ENCODE measurements around the gene CDH9.

CDH9 gene

DNA sequence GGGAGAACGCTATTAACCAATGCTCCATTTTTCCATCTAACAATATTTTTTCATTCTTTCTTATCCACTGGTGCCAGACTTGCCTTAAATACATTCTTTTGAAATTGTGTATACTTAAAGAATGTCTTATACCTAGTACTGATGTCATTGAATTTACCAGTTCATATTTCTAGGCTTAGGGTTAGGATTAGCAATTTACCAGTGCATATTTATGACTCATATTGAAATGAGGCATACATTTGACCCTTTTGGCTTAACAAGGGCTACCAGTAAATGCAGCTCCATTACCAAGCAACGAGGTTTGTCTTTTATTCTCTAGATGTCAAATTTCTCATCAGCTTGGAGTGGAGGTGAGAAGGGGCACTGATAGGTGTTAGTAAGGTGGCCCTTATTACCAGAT is 89.5 kb downstream of the CDH9 start:
- no peak for TF ChIP-seq EZH2phosphoT487 (IDR thresholded peaks at IDR 0.05; ENCODE audit: borderline replicate concordance, low read length)
- TF ChIP-seq, protein P1, sequence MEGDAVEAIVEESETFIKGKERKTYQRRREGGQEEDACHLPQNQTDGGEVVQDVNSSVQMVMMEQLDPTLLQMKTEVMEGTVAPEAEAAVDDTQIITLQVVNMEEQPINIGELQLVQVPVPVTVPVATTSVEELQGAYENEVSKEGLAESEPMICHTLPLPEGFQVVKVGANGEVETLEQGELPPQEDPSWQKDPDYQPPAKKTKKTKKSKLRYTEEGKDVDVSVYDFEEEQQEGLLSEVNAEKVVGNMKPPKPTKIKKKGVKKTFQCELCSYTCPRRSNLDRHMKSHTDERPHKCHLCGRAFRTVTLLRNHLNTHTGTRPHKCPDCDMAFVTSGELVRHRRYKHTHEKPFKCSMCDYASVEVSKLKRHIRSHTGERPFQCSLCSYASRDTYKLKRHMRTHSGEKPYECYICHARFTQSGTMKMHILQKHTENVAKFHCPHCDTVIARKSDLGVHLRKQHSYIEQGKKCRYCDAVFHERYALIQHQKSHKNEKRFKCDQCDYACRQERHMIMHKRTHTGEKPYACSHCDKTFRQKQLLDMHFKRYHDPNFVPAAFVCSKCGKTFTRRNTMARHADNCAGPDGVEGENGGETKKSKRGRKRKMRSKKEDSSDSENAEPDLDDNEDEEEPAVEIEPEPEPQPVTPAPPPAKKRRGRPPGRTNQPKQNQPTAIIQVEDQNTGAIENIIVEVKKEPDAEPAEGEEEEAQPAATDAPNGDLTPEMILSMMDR (IDR thresholded peaks at IDR 0.05; ENCODE audit: low read depth, low read length, poor library complexity, severe bottlenecking), result no peak

DNA sequence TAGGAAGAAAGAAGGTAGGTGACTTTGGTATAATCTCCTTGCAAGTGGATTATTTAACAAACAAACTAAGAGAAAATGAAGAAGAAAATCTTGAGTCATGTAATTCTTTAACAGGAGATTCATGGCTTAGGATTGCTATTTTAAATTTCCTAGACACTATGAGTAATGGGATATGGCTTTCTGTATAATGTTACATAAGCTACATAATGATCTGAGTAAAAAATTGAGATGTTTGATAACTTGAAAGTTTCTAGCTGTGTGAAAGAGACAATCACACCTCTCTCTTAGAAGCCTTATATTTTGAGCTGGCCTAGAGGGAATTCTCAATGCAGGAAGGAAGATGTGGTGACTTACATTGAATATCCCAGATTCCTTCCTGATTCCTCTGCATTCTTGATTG is 92.5 kb downstream of the CDH9 start:
- TF ChIP-seq EZH2phosphoT487 (IDR thresholded peaks at IDR 0.05; ENCODE audit: borderline replicate concordance, low read length), result no peak
- TF ChIP-seq, protein P1 (IDR thresholded peaks at IDR 0.05; ENCODE audit: low read depth, low read length, poor library complexity, severe bottlenecking), result no peak
- H3K27ac ChIP-seq (ENCODE audit: low read depth, low read length), result no peak overlapping the region
- peaks cover 5% of the 10 kb centered on the region; the same call in 1 of the 2 replicates for H3K9me3 ChIP-seq (ENCODE audit: control insufficient read depth, insufficient read depth, low read length)
- no peaks in the 10 kb centered on the region for H3K4me1 ChIP-seq (ENCODE audit: control insufficient read depth, low read length)
- H3K36me3 ChIP-seq (ENCODE audit: control insufficient read depth, low read length), result no peaks in the 10 kb centered on the region
- no peaks in the 10 kb centered on the region for H3F3A ChIP-seq (ENCODE audit: control insufficient read depth, insufficient read depth)
- no peaks in the 10 kb centered on the region for H4K20me1 ChIP-seq (ENCODE audit: control insufficient read depth, insufficient read depth, low read depth, low read length)
- no peaks in the 10 kb centered on the region for H3K9me2 ChIP-seq (replicated peaks; ENCODE audit: control insufficient read depth, low read length)
- H3K79me2 ChIP-seq (ENCODE audit: control insufficient read depth, low read length), result no peaks in the 10 kb centered on the region
- no peak overlapping the region for H3K4me2 ChIP-seq (ENCODE audit: low read length)
- H3K27me3 ChIP-seq (ENCODE audit: control insufficient read depth, low read length), result no peaks in the 10 kb centered on the region
- no peak overlapping the region for H3K4me3 ChIP-seq (ENCODE audit: low read length)

More for the DNA sequence above, 89.5 kb downstream of the CDH9 start:
- Histone ChIP-seq H3K9me2 (replicated peaks; ENCODE audit: control insufficient read depth, low read length) (no peaks in the 10 kb centered on the region), H4K20me1 (ENCODE audit: control insufficient read depth, insufficient read depth, low read depth, low read length) (no peaks in the 10 kb centered on the region), H3K36me3 (ENCODE audit: control insufficient read depth, low read length) (no peaks in the 10 kb centered on the region), H3K4me2 (ENCODE audit: low read length) (no peak overlapping the region), H3K27me3 (ENCODE audit: control insufficient read depth, low read length) (no peaks in the 10 kb centered on the region), H3K4me1 (ENCODE audit: control insufficient read depth, low read length) (no peaks in the 10 kb centered on the region), H3F3A (ENCODE audit: control insufficient read depth, insufficient read depth) (no peaks in the 10 kb centered on the region), H3K27ac (ENCODE audit: low read depth, low read length) (no peak overlapping the region), H3K79me2 (ENCODE audit: control insufficient read depth, low read length) (no peaks in the 10 kb centered on the region), H3K4me3 (ENCODE audit: low read length) (no peak overlapping the region), H3K9me3 (ENCODE audit: control insufficient read depth, insufficient read depth, low read length) (peaks cover 5% of the 10 kb centered on the region; the same call in 1 of the 2 replicates)

DNA sequence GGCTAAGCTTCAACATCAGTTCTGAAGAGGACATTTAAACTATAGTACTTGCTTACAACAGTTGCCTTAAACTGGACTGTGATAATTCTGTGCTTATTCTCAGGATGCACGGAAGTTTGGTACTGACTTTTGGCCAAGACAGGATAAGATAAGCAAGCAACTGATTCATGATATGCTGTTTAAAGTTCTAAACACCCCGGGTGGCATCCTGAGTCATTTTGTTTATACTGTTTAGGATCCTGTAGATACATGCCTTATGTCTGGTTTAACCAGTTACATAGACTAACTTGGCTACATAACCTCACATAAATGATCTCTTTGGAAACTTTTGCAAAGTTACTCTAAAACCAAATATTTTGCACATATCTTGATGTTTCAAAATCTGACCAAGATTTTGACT is 95.9 kb downstream of the CDH9 start:
- Histone ChIP-seq H3F3A (ENCODE audit: control insufficient read depth, insufficient read depth) (no peaks in the 10 kb centered on the region), H3K9me2 (replicated peaks; ENCODE audit: control insufficient read depth, low read length) (no peaks in the 10 kb centered on the region), H3K79me2 (ENCODE audit: control insufficient read depth, low read length) (no peaks in the 10 kb centered on the region), H4K20me1 (ENCODE audit: control insufficient read depth, insufficient read depth, low read depth, low read length) (no peaks in the 10 kb centered on the region), H3K36me3 (ENCODE audit: control insufficient read depth, low read length) (no peaks in the 10 kb centered on the region), H3K27ac (ENCODE audit: low read depth, low read length) (no peak overlapping the region), H3K4me1 (ENCODE audit: control insufficient read depth, low read length) (no peaks in the 10 kb centered on the region), H3K27me3 (ENCODE audit: control insufficient read depth, low read length) (no peaks in the 10 kb centered on the region), H3K4me2 (ENCODE audit: low read length) (no peak overlapping the region), H3K9me3 (ENCODE audit: control insufficient read depth, insufficient read depth, low read length) (no peaks in the 10 kb centered on the region), H3K4me3 (ENCODE audit: low read length) (no peak overlapping the region)
- TF ChIP-seq, protein P1 (IDR thresholded peaks at IDR 0.05; ENCODE audit: low read depth, low read length, poor library complexity, severe bottlenecking), result no peak
- no peak for TF ChIP-seq EZH2phosphoT487 (IDR thresholded peaks at IDR 0.05; ENCODE audit: borderline replicate concordance, low read length)

Measured in DOHH2 (cell line).